ENCODE results near the gene DOCK10.

DOCK10 gene

DNA sequence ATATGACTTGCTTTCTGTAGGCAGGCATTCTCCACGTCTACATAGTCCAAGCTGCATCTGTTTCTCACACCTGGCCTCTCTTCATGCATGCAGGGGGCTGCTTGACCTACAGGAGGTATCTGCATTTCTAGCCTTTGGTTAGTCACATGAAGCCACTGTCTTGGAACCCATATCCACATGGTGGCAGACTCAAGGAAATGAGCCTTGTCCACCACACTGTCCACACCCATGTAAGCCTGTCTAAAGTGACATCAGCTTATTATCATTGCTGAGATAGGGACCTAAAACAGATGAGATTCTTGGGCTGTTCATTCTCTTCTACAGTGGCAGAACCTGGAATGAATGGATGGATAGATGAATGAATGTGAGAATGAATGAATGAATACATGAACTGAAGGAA lies 160.4 kb downstream of the DOCK10 start:
- DNase-seq (ENCODE audit: low spot score), result no peak

DNA sequence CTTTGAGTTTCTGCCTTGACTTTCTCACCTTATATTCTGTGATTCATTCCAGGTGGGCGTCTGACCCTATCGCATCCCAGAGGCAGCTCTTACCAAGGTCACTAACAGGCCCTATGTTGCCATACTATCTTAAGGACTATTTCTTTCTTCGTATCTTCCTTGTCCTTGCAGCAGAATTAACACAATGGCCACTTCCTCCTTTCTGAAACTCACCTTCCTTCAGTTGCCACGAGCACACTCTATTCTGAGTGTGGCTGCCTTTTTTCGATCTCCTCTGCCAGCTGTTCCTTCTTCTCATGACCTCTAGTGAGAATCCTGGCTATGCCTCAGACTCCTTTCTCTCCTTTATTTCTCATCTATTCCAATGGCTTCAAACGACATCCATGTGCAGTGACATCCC lies 165.7 kb downstream of the DOCK10 start:
- no peak for DNase-seq (ENCODE audit: low spot score)

DNA sequence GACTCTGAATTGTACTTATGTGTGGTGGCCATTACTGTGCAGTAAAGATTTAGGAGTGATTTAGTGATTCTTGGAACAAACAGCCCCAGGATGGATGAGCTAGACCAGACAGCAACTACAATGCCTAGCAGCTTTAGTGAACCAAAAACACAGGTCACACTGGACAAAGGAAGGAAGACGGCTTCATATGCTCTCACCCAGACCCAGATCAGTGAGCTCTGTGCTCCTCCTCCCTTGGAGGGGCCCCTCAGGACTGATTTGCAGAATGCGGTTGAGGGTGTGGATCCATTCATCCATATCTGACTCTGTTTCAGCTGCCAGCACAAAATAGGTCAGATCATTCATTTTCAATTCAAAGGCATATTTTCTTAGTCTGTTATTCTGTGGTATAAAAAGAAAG lies 166.4 kb downstream of the DOCK10 start:
- no peak for DNase-seq (ENCODE audit: low spot score)

DNA sequence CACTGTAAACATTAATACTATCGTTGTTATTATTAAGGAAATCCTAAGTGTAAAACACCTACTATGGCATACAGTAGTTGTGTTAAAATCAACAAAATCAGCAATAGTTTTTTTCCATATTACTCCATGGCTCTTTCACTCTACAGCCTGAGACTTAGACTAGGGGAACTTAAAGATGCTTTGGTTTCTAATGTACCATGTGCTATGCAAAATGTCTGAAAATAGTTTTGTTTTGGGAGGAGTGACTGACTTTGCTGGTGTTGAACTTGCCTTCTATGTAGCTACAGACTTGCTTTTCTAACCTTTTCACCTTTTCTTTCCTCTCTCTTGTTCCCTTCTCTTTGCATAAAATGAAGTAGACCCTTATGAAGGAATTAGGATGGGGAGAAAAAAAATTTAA lies 167.1 kb downstream of the DOCK10 start:
- DNase-seq (ENCODE audit: low spot score), result no peak

DNA sequence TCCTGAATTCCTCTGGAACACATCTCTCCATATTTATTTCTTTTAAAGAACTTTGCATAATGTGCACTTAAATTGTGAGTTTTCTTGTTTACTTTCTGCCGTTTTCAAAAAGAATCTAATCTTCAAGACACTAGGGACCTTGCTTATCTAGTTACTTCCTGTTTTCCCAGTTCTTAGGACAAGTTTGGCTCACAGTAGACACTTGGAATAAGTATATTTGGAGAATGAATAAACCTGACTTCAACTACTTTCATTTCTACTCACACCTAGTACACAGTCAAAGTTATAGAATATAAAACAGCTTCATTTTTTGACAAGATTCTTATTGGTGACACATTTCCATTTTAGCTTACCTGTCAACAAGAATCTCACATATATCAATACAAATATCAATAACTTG lies 170.5 kb downstream of the DOCK10 start:
- DNase-seq (ENCODE audit: low spot score), result no peak

DNA sequence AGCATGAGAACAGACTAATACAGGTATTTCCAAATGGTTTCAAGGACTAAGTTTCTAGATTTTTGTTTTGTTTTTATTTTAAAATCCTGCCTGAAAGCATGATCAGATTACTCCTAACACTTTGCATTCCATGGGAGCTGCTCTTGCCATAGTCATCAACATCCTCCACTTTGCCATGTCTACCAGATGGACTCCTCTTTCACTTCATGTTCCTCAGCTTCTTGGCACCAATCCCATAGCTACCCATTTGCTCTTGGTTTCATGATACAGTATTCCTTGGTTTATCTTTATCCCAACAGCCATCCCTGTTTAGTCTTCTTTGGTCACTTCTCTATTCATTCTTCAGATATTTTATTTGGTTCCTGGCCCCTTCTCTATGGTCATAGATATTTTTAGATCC lies 171.9 kb downstream of the DOCK10 start:
- DNase-seq (ENCODE audit: low spot score), result no peak

DNA sequence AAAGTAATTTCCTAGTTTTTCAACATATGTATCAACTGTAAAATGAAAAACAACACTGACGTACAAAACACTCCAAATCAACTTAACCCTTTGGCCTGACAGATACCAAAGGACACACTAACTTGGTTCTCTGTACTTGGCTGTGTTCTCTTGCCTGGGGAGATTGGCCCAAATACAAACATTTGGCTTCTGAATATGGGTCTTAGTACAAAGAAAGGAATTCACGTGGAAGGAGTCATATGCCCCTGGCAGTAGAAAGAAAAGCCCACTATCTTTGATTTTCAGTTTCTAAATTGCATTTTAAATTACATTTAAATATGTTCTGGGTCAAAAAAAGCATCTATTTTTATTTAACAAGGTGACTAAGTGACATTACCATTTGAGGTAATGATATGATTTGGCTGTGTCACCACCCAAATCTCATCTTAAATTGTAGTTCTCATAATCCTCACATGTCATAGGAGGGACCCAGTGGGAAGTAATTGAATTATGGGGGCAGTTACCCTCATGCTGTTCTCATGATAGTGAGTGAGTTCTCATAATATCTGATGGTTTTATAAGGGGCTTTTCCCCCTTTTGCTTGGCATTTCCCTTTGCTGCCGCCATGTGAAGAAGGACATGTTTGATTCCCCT lies 172.6 kb downstream of the DOCK10 start:
- no peak for DNase-seq (ENCODE audit: low spot score)

DNA sequence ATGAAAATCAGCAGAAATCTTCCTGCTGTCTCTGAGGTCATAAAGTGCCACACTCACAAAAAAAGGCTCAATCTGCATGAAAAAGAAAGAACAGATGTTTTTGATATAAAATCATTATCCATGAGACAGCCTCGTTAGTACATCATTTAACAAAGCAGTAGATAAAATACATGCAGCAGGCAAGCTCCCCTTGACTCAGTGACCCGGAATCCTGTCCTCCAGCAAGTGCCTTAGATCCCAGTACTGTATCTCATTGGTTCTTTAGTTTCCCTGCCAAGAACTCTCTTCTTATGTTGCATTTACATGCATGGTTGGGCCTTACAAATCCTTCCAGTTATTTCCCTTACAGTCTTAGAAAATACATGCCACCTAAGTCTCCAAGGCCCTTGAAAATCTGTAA lies 177.3 kb downstream of the DOCK10 start:
- DNase-seq (ENCODE audit: low spot score), result no peak

DNA sequence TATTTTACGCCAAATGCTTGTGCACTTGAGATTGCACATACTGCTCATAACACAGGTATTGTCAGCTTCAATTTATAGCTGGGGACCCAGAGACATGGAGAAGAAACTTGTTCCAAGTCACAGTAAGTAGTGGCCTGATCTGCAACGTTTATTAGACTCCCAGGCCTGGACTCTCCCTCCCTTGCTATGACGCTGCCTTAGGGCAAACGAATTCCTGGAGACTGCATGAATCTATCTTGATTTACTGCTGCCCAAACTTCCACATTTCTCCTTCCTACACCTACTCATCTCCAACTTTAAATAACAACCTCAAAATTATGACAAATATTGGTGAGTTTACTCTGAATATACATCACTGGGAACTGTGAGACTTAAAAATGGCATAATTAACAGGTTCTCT lies 181.0 kb downstream of the DOCK10 start:
- DNase-seq (ENCODE audit: low spot score), result no peak

DNA sequence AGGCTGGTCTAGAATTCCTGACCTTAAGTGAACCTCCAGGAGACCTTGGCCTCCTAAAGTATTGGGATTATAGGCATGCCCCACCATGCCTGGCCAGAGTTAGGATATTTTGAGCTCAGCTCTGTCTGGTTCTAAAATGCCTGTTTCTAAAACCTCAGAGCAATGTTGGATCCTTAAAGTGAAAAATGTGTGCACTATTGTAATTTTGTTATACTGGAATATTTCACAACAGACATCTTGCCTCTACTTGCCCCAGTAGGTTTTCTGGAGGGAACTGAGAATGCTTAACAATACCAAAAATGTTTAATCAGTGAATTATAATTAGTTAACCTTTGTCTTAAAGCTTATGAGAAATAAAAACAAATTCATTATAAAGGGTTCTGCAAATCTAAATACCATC lies 181.5 kb downstream of the DOCK10 start:
- DNase-seq (ENCODE audit: low spot score), result no peak

DNA sequence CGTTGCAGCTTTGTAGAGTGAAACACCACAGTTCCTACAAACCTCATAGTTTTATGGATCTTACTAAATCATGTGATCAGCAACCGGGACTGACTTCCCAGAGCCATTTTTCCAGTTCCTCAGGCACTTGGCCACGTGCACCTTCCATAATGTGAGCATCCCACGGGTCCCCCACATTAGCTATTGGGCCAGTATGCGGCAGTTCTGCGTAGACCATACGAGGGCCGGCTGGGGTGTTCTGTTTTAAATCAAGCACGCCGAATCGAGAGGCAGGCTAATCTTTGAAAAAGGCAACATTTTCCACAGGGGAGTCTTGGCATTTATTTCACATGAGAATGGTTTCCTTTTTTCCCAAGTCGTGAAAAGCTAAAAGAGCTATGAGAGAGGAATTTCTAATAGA lies 190.5 kb downstream of the DOCK10 start:
- DNase-seq (ENCODE audit: low spot score), result no peak

DNA sequence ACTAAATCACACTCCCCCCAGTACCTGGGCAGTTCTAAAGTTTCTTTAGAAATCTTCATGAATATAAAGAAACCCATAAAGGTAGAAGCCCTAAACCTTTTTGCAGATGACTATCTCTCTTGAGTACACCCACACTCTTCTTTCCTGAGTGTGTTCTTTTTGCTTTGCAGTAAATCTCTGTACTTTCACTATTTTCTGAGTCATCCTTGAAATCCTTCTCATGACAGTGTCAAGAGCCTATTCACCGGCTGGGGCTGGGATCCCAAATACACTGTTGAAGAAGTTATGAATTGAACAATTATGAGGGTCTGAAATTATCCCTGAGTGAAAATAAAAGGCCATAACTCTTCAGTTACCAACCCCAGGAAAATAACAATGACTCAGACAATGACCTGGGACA lies 192.2 kb downstream of the DOCK10 start:
- no peak for DNase-seq (ENCODE audit: low spot score)

DNA sequence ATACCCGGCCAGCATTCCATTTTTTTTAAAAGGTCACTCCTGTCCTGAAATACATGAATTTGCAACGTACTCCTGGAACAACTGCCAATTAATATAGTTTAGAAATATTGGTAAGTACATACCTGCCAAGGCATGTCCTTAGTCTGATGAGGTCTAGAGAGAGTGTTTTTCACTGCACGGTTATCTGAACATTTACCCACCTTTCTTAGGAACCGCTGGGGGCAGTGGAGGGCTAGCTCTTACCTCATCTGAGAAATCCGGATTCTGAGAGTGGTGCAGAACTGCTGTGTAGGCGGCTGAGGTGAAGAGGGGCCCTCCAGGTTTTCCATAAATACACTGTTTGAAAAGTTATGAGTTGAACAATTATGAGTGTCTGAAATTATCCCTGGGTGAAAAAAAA lies 193.0 kb downstream of the DOCK10 start:
- no peak for DNase-seq (ENCODE audit: low spot score)

DNA sequence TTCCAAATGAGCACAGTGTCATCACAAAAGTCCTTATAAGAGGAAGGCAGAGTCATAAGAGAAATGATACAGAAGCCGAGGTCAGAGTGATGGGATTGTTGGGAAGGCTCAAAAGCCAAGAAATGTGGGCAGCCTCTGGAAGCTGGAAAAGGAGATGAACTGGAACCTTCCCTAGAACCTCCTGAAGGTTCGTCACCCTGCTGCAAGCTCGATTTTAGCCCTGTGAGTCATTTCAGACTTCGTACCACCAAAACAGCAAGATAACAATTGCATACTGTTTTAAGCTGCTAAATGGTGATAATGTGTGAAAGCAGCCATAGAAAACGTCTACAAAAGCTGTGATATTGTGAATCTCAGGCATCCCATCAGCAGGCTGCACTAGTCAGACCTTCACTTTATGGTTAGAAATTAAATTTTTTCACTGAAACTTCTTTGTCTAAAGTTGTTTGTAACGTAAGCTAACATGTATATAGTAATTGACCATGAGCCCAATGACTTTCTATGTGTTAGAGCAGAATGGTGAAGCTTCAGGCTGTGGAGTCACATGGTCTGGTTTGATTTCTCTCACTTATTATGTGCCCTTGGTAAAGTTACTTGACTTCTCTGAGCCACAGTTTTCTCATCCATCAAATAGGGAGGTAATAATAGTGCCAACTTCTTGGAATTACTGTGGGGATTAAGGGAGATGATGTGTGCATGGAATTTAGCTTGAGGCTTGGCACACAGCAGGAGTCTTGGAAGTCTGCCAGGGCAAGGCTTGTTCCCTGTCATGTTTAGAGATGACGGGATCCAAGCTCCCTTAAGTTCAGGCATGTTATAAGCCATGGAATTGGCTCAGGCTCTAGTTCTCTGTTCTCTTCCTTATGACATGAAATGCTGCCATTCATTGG lies 194.1 kb downstream of the DOCK10 start:
- peak; percentile 30 for DNase-seq (ENCODE audit: low spot score)

DNA sequence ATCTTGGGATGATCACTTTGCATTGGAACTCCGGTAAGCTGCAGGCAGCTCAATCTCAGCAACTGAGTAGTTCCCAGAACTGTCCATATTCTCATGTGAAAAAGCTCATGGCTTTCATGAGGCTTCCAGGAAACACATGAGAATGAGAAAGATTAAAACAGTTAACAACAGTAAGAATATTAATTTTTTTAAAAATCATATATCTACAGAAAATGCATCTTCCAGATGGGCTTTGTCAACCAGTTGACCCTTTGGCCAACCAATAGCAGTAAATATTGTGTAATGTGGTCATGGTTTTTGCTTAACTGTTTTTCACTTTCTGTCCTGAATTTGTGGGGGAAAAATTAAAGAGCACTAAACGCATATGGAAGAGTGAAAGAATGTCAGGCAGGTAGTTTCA lies 194.9 kb downstream of the DOCK10 start:
- DNase-seq (ENCODE audit: low spot score), result no peak

DNA sequence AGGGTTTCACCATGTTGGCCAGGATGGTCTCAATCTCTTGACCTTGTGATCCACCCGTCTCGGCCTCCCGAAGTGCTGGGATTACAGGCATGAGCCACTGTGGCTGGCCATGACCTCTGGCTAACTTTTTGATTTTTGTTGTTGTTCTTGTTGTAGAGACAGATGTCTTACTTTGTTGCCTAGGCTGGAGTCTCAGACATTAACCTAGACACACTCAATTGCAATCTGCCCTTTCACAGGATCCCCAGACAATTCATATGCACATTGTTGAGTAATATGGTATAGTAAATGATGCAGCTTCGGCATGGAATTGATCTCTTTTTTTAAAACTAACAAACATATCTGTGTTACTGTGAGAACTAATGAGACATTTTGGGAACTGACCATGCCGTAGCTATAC lies 195.6 kb downstream of the DOCK10 start:
- DNase-seq (ENCODE audit: low spot score), result no peak

DNA sequence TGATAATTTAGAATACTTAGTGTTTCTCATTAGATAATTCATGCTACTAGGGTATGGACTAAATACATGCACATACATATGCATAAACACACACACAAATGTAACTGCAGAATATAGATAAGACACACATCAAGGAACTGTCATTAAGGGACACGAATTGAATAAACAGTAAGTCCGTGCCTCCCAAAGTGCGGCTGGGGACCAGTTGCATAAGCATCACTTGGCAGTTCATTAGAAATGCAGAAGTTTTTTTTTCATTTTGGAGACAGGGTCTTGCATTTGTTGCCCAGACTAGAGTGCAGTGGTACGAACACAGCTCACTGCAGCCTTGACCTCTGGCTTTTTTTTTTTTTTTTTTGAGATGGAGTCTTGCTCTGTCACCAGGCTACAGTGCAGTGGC lies 196.1 kb downstream of the DOCK10 start:
- no peak for DNase-seq (ENCODE audit: low spot score)

DNA sequence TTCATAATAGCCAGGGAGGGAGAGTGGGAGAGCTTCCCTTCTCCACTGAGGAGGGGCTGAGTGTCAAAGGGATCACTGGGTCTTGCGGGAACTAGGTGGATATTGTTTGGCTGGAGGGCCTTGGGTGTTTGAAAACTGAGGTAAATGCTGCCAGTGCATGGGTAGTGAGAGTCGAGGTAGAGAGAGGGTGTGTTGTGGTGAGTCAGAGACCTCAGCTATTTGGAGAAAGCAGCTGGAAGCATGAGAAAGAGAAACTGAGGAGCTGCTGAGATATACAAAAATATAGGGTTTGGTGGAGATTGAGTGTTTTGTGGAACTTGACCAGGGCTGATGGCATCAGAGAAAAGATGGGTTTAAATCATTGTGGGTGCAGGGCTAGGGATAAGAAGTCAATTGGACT lies 199.1 kb downstream of the DOCK10 start:
- DNase-seq (ENCODE audit: low spot score), result no peak

DNA sequence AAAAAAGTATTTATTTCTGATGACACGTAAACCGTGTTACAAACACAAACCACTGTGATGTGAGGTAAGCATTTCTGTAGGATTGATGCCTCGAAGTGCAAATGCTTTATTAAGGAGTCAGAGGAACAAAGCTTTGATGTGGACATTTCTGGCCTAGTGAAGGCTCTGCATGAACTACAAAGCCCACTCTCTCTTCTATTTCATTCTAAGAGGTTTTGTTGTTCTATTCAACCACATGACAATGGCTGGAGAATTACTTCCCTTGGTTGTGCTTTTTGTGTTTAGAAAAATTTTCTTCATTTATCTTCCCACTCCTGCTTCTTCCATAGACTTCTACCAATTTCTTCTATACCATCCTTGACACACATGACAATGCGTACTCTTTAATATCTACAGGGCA lies 200.4 kb downstream of the DOCK10 start:
- no peak for DNase-seq (ENCODE audit: low spot score)

DNA sequence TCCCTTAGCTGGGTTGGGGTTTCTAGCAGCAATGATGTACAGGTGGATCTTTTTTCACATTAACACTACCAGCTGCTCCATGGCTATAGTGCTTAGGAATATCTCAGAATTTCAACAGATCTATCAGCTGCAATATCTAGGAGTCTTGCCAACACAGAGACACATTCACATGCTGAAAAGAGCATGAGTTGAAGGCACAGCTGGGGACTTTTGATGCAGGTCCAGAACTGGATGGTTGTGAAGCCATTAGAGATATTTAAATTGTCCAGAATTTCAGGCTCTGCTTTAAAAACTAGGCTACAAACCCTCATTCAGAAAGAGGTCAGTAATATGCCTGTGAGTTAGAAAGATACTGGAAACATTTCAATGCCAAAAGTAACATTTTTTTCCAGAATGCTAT lies 203.9 kb downstream of the DOCK10 start:
- no peak for DNase-seq (ENCODE audit: low spot score)

DNA sequence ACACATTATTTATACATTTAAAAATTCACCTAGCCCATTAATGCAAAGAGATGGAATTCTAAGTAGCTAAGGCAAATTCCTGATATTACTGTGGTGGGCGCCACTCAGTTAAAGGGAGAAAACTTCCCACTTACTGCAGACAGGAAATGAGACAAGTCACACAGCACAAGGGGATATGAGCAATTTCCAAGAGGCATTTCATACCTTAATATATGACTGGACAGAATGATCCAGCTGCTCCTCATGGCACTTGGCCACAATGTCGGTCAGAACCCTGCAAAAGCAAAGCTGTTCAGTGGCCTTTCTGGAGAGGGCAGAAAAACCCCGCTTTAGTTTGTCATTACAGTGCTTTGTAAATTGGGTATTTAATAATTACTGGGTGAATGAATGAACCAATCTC lies 204.7 kb downstream of the DOCK10 start:
- DNase-seq (ENCODE audit: low spot score), result peak; percentile 92

DNA sequence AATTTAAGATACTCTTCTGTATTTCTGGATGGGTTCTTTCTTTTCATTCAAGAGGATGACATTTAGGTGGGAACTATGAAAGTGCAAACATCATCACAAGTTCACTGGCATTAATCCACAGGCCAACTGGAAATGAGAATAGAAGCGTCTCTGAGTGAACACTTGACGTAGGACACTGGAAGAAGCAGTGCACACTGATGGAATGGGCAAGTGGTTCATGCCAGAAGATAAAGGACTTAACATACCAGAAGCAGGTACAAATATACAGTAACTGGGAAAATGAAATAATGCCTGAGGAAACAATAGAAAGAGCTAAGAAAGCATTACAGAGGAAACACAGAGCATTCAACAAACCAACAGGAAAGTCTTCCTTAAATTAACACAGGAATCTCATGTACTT lies 205.2 kb downstream of the DOCK10 start:
- no peak for DNase-seq (ENCODE audit: low spot score)

DNA sequence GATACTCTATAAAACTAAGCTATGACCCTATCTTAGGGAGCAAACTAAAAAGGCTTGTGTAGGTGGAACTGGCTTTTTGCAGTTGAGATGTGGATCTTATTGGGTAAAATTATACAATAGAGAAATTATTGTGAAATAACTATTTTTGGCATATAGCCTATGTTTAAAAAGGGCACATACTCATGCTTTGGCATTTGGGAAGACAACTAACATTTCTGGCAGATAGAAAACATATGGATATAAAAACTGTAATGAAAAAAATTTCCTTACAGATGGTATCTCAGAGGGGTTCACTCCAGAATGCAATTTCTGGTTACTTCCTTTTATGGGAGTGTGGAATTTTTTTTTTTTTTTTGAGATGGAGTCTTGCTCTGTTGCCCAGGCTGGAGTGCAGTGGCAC lies 206.0 kb downstream of the DOCK10 start:
- no peak for DNase-seq (ENCODE audit: low spot score)

DNA sequence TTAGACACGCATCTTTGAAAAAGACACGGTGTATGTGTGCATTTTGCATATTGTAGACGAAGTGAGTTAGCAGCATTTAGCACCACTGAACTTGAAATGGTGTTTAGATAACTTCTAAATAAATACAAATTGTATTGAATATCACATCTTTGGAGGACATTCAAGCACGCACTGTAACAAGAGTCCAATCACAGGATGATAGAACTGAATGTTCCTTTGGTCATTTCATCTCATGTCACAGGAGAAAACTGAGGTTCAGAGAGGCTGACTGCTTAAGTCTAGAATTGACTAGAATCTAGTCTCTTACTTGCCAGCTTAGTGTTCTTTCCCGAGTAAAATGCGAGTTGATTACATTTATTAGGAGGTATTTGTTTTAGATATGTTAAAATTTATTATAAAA lies 206.9 kb downstream of the DOCK10 start:
- no peak for DNase-seq (ENCODE audit: low spot score)
